Ascending aorta (tissue), 2 donors: Measurements from ENCODE around the gene PIEZO1. TPM values are rescaled to one million over a fixed set of nuclear protein-coding genes. Genes with fewer than 3 reads are reported as not detected.

Experiments used
- DNase-seq, 2 donors: peaks; one replicate each; pipeline ENCODE4 v3.0.0-alpha.2; 2019; ENCODE audit warnings: low spot score in 2 of 2
- H3K27ac ChIP-seq, 2 donors: fragments of 200-600 bp; sonication (generic); one replicate each; pipeline ENCODE4 v1.5.1; 2016 to 2017; ENCODE audit warnings: mild to moderate bottlenecking in 1 of 2
- H3K27me3 ChIP-seq: fragments of 200-600 bp; sonication (generic); one replicate; pipeline ENCODE4 v1.5.1; 2017
- H3K36me3 ChIP-seq, 2 donors: fragments of 200-600 bp; sonication (generic); one replicate each; pipeline ENCODE4 v1.5.1; 2016
- H3K4me1 ChIP-seq, 2 donors: fragments of 200-600 bp; sonication (generic); one replicate each; pipeline ENCODE4 v1.5.1; 2016 to 2017; ENCODE audit warnings: mild to moderate bottlenecking in 1 of 2
- H3K4me3 ChIP-seq, 2 donors: fragments of 200-600 bp; sonication (generic); one replicate each; pipeline ENCODE4 v1.5.1; 2016 to 2017; ENCODE audit warnings: mild to moderate bottlenecking in 1 of 2
- H3K9me3 ChIP-seq, 2 donors: fragments of 200-600 bp; sonication (generic); one replicate each; pipeline ENCODE4 v1.5.1; 2016
- CTCF ChIP-seq, 3 experiments: fragments of 200-600 bp in 2 of 3; fragments of 450-650 bp in 1 of 3; sonication (generic) in 2 of 3; IDR thresholded peaks; one replicate each; pipeline ENCODE4 v1.5.1; 2016 to 2019; ENCODE audit warnings: antibody characterized with exemption in 3 of 3, mild to moderate bottlenecking in 1 of 3, moderate library complexity in 1 of 3
- intact Hi-C: fragments of 100-400 bp; cut with DNase I; formaldehyde crosslinking; loops from one replicate; pipeline ENCODE4 v1.15.1; 2023
- total RNA-seq: library from RNA; depleted of rRNA; stranded (reverse); fragments of >200 nt; gene quantifications from one replicate; pipeline ENCODE4 v1.1.0, GENCODE V29; 2016

The PIEZO1 gene
- total RNA-seq, 1 donor from 2014 or later, result 428 TPM

DNA sequence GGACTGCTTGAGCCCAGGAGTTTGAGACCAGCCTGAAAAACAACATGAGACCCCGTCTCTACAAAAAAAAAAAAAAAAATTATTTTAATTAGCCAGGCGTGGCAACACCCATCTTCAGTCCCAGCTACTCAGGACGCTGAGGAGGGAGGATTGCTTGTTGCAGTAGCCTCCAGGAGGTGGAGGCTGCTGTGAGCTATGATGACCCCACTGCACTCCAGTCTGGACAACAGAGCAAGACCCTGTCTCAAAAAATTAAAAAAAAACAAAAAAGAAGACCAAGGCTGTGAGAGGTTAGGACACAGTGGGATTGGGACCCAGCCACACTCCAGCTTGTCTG lies 97.4 kb downstream of the PIEZO1 start:
- Histone ChIP-seq H3K27me3 (peaks cover 19% of the 10 kb centered on the region), H3K36me3 (no peaks in the 10 kb centered on the region), H3K4me3 (no peak overlapping the region), H3K27ac (no peak overlapping the region), H3K9me3 (no peaks in the 10 kb centered on the region), H3K4me1 (peaks cover 7 to 13% of the 10 kb centered on the region in 2 donors)
- intact Hi-C loops, result no loop called here
- DNase-seq, result no peak
- TF ChIP-seq CTCF (IDR thresholded peaks at IDR 0.05), result no peak

GRCh38 chr16:88687254-88687576 lies 97.8 kb downstream of the PIEZO1 start:
- Histone ChIP-seq H3K9me3 (no peaks in the 10 kb centered on the region), H3K4me1 (peaks cover 7 to 13% of the 10 kb centered on the region in 2 donors), H3K27ac (no peak overlapping the region), H3K36me3 (no peaks in the 10 kb centered on the region), H3K27me3 (peaks cover 19% of the 10 kb centered on the region), H3K4me3 (no peak overlapping the region)
- DNase-seq, result no peak
- TF ChIP-seq CTCF (IDR thresholded peaks at IDR 0.05), result no peak
- intact Hi-C loops, result no loop called here

DNA sequence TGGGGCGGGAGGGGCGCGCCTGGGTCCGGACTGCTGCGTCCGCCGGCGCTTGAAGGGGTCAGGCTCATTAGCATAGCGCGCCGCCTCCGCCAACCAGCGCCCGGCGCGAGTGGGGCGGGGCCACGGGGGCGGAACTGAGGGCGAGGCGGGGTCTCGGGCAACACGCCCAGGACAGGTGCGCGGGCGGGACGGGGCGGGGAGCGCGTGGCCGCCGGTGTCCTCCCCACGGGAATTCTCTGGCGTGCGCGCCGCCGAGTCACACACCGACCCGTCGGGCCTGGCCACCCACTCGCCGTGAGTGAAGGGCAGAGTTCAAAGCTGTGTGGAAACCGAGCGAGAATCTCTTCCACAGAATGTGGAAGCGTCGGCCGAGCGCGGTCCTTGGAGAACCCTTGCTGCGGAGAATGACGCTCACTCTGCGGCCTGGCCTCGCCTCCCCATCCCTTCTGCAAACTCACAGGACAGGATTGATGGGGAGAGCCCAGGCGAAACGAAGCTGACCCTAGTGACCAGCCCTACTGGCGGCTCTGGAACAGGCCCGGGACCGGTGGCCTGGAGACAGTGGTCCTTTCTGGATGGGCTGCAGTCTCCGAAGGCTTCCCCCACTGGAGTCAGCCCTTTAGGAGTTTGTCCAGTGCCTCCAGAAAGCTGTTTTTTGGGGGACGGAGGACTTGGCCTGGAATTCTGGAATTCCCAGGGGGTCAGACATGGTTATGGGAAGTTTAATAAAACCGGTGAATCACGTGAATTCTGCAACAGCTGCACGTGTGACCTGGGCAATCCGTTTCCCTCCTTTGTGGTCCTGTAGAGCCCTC lies 98.4 kb downstream of the PIEZO1 start, which contains the start of gene SNAI3:
SNAI3 (minus strand) TSS at position 69 of the 815 bp plus-strand sequence. CDS start 101 bp downstream, outside the sequence.
- Histone ChIP-seq H3K4me3 (peak within 1 kb of the TSS; percentile 42 to 60), H3K27me3 (peaks cover 19% of the 10 kb centered on the region), H3K4me1 (peaks cover 7 to 13% of the 10 kb centered on the region in 2 donors), H3K36me3 (no peaks in the 10 kb centered on the region), H3K27ac (no peak within 1 kb of the TSS), H3K9me3 (no peaks in the 10 kb centered on the region)
- no peak for DNase-seq
- intact Hi-C loops, result no loop called here
- TF ChIP-seq CTCF (IDR thresholded peaks at IDR 0.05), result no peak

- Histone ChIP-seq H3K4me3 (peak overlapping the region; percentile 42 to 60), H3K4me1 (peaks cover 7 to 13% of the 10 kb centered on the region in 2 donors), H3K36me3 (no peaks in the 10 kb centered on the region), H3K27ac (no peak overlapping the region), H3K27me3 (peaks cover 19% of the 10 kb centered on the region), H3K9me3 (no peaks in the 10 kb centered on the region)
- no peak for TF ChIP-seq CTCF (IDR thresholded peaks at IDR 0.05)
- DNase-seq, result no peak
- intact Hi-C loops, result no loop called here
Observed at GRCh38 chr16:88686062-88686438, 99.0 kb downstream of the PIEZO1 start.

DNA sequence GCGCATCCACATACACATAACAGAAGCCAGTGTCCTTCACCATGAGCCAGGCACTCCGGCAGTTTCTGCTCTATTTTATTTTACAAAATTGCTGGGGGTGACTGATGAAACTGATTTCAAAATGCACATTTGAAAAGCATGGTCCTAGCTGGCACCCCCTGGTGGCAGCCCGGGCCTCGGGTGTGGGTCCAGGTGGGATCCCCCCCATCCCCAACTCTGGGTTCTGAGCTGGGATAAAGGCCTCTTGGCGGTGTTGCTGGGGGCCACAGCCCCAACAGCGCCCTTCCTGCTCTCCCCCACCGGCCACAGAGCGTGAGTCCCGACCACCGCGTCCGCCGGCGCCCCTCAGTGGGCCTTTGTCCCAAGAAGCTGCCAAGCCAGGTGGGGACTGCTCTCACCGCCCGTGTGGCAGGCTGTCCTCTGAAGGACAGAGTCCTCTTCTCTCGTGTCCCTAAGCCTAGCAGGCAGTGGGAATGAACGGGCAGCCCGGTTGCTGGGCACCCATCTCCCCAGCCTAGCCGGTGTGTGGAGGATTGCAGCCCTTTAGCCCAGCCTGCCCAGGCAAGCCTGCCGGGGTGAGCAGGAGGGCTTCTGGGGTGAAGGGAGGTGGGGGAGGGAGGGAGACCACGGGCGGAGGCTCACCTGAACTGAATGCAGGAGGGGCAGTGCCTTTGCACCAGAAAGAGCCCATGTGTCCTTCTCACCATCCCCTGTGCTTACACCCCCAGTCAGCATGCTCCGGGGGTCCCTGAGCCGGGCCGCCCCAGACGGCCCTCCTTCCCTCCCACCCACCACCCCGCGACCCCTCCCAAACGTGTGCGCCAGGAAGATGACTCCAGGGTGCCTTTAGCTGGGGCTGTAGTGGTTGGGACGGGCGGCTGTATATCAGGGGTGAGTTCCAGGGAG lies 99.6 kb downstream of the PIEZO1 start:
- Histone ChIP-seq H3K27ac (no peak overlapping the region), H3K4me3 (peak overlapping the region; percentile 42 to 60), H3K9me3 (no peaks in the 10 kb centered on the region), H3K27me3 (peaks cover 19% of the 10 kb centered on the region), H3K4me1 (peaks cover 7 to 13% of the 10 kb centered on the region in 2 donors), H3K36me3 (no peaks in the 10 kb centered on the region)
- TF ChIP-seq CTCF (IDR thresholded peaks at IDR 0.05), result peak; percentile 33 to 45 (median 39)
- no peak for DNase-seq
- intact Hi-C loops, result no loop called here
